Epithelial cell of esophagus (primary cell): ENCODE results near the gene FUT7.

Experiments used
- DNase-seq: peaks from one replicate; pipeline ENCODE4 v3.0.0; 2010; ENCODE audit warnings: low read depth
- H3K4me3 ChIP-seq: 2 replicates; pipeline ENCODE4 v1.5.1; 2011; ENCODE audit warnings: mild to moderate bottlenecking, low read length, control low read depth
- CTCF ChIP-seq: IDR thresholded peaks from 2 replicates; pipeline ENCODE4 v1.5.1; 2011; ENCODE audit warnings: low read depth, mild to moderate bottlenecking, low read length, control low read depth, inconsistent platforms; ENCODE audit not compliant: insufficient read depth; ENCODE audit errors: missing control alignments

The FUT7 gene

GRCh38 chr9:137041124-137041523, 9.2 kb upstream of the FUT7 start:
- H3K4me3 ChIP-seq = no peak overlapping the region
- no peak for DNase-seq
- TF ChIP-seq CTCF = no peak

GRCh38 chr9:137040568-137040967, 8.7 kb upstream of the FUT7 start:
- no peak overlapping the region for H3K4me3 ChIP-seq
- TF ChIP-seq CTCF = no peak
- no peak for DNase-seq

- H3K4me3 ChIP-seq = no peak overlapping the region
- no peak for TF ChIP-seq CTCF
Observed at GRCh38 chr9:137039611-137040366, 7.9 kb upstream of the FUT7 start.

GRCh38 chr9:137038916-137039315, 7.0 kb upstream of the FUT7 start:
- TF ChIP-seq CTCF = no peak
- H3K4me3 ChIP-seq = no peak overlapping the region
- no peak for DNase-seq

More at GRCh38 chr9:137039611-137040366, 7.9 kb upstream of the FUT7 start:
- DNase-seq = no peak

GRCh38 chr9:137037483-137037882, 5.6 kb upstream of the FUT7 start:
- H3K4me3 ChIP-seq = no peak overlapping the region
- no peak for TF ChIP-seq CTCF
- DNase-seq = no peak

- no peak for TF ChIP-seq CTCF
- no peak overlapping the region for H3K4me3 ChIP-seq
- no peak for DNase-seq
Observed at GRCh38 chr9:137037035-137037434, 5.1 kb upstream of the FUT7 start.

- DNase-seq = no peak
- TF ChIP-seq CTCF = no peak
- no peak overlapping the region for H3K4me3 ChIP-seq
Observed at GRCh38 chr9:137035937-137036336, 4.0 kb upstream of the FUT7 start.
